ENCODE measurements around the gene ESRRB.

The ESRRB gene

GRCh38 chr14:76350671-76351070, 25.3 kb upstream of the ESRRB start:
- TF ChIP-seq SIN3A (IDR thresholded peaks at IDR 0.05; ENCODE audit: borderline replicate concordance, insufficient read depth, low read length) (no peak), REST (IDR thresholded peaks at IDR 0.05; ENCODE audit: insufficient read depth in 1 of 2, low read depth in 2 of 2, low read length in 2 of 2) (no peak), TAF1 (IDR thresholded peaks at IDR 0.05; ENCODE audit: borderline replicate concordance, insufficient read depth, low read length) (no peak)

- TF ChIP-seq TAF1 (IDR thresholded peaks at IDR 0.05; ENCODE audit: borderline replicate concordance, insufficient read depth, low read length): no peak
- TF ChIP-seq SIN3A (IDR thresholded peaks at IDR 0.05; ENCODE audit: borderline replicate concordance, insufficient read depth, low read length): no peak
- no peak for TF ChIP-seq REST (IDR thresholded peaks at IDR 0.05; ENCODE audit: insufficient read depth in 1 of 2, low read depth in 2 of 2, low read length in 2 of 2)
- no peak for TF ChIP-seq POLR2AphosphoS5 (IDR thresholded peaks at IDR 0.05; ENCODE audit: low read depth, low read length)
- no peak for TF ChIP-seq FOXP2 (optimal IDR thresholded peaks at IDR 0.05; ENCODE audit: borderline replicate concordance, extremely low read depth, extremely low read length, insufficient read depth)
Observed at GRCh38 chr14:76351941-76352340, 24.0 kb upstream of the ESRRB start.

- TF ChIP-seq SIN3A (IDR thresholded peaks at IDR 0.05; ENCODE audit: borderline replicate concordance, insufficient read depth, low read length): no peak
- peak; percentile 66 for TF ChIP-seq FOXP2 (optimal IDR thresholded peaks at IDR 0.05; ENCODE audit: borderline replicate concordance, extremely low read depth, extremely low read length, insufficient read depth)
Observed at GRCh38 chr14:76352639-76353281, 23.2 kb upstream of the ESRRB start.

GRCh38 chr14:76354310-76354709, 21.6 kb upstream of the ESRRB start:
- TF ChIP-seq SIN3A (IDR thresholded peaks at IDR 0.05; ENCODE audit: borderline replicate concordance, insufficient read depth, low read length): no peak
- TF ChIP-seq FOXP2 (optimal IDR thresholded peaks at IDR 0.05; ENCODE audit: borderline replicate concordance, extremely low read depth, extremely low read length, insufficient read depth): no peak
- TF ChIP-seq POLR2AphosphoS5 (IDR thresholded peaks at IDR 0.05; ENCODE audit: low read depth, low read length): no peak
- no peak for TF ChIP-seq REST (IDR thresholded peaks at IDR 0.05; ENCODE audit: insufficient read depth in 1 of 2, low read depth in 2 of 2, low read length in 2 of 2)
- no peak for TF ChIP-seq TAF1 (IDR thresholded peaks at IDR 0.05; ENCODE audit: borderline replicate concordance, insufficient read depth, low read length)

GRCh38 chr14:76355771-76356170, 20.2 kb upstream of the ESRRB start:
- TF ChIP-seq TAF1 (IDR thresholded peaks at IDR 0.05; ENCODE audit: borderline replicate concordance, insufficient read depth, low read length) (no peak), REST (IDR thresholded peaks at IDR 0.05; ENCODE audit: insufficient read depth in 1 of 2, low read depth in 2 of 2, low read length in 2 of 2) (no peak), SIN3A (IDR thresholded peaks at IDR 0.05; ENCODE audit: borderline replicate concordance, insufficient read depth, low read length) (no peak), FOXP2 (optimal IDR thresholded peaks at IDR 0.05; ENCODE audit: borderline replicate concordance, extremely low read depth, extremely low read length, insufficient read depth) (no peak), POLR2AphosphoS5 (IDR thresholded peaks at IDR 0.05; ENCODE audit: low read depth, low read length) (no peak)

All from PFSK-1 (cell line).